ENCODE data around the gene TEKT4. TPM values are rescaled to one million over a fixed set of nuclear protein-coding genes. Genes with fewer than 3 reads are reported as not detected.

TEKT4 gene
- total RNA-seq, 3 donors from 2014 or later (not counting 1 experiment from before 2014, with no cell fraction given), result not detected

DNA sequence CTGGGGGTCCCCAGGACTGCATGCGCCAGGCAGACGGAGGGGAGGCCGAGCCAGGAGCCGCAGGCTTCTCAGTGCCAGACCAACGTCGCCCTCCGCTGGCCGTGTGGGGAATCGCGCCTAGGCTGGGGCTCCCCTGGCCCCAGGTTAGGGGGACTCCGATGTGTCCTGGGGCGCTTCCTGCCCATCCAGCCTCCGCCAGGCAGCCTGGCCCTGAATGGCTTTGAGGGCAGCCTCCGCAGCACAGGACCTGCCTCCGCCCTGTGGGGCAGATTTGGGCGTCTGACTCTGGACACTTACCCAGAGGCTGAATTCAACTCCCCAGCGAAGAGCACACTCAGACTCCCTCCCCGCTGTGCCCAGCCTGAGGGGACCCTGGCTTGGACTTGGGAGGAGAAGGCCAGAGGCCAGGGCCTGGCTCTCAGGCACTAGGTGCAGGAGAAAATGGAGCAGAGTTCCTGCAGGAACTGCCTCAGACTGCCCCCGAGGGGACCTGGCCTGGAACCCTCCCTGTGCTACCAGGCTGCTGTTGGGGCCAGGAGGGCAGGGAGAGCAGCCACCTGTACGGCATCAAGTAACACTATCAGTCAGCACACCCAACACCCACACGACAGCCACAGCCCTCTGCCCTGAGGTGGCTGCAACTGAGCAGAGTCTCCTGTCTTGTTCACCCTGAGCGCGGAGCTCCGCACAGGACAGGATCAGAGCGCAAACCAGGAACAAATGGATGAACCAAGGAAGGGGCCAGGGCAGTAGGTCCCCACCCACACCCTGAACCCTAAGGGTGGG, 597 bp upstream of the TEKT4 start:
- no peak for DNase-seq
- intact Hi-C loops (cut with micrococcal nuclease), result no loop called here
- H3K36me3 ChIP-seq (ENCODE audit: control insufficient read depth, insufficient read depth, low read length), result no peaks in the 10 kb centered on the region

GRCh38 chr2:94872088-94872618, 923 bp downstream of the TEKT4 start:
- intact Hi-C loops (cut with micrococcal nuclease), result no loop called here
- WGBS (ENCODE audit: insufficient coverage), result 73% methylated on average over 10 of the region's 10 CpGs
- no peak for ATAC-seq

More for the DNA sequence above, 597 bp upstream of the TEKT4 start:
- Histone ChIP-seq H3K4me1 (ENCODE audit: control insufficient read depth, insufficient read depth, low read length) (no peaks in the 10 kb centered on the region), H3K27me3 (ENCODE audit: control insufficient read depth, insufficient read depth, low read length) (no peaks in the 10 kb centered on the region), H3K9me3 (ENCODE audit: control insufficient read depth, insufficient read depth, low read length) (no peaks in the 10 kb centered on the region), H3K27ac (ENCODE audit: low read length) (no peak overlapping the region), H3K4me3 (ENCODE audit: low read length) (no peak overlapping the region)
- ATAC-seq, result no peak
- WGBS (ENCODE audit: insufficient coverage), result 39% methylated on average over 25 of the region's 25 CpGs
- Mint-ChIP-seq H3K4me3 (no peak overlapping the region), H3K9me3 (no peaks in the 10 kb centered on the region), H3K27ac (no peak overlapping the region), H3K27me3 (ENCODE audit: low read depth in 2 of 2) (no peaks in the 10 kb centered on the region), H3K4me1 (no peaks in the 10 kb centered on the region), H3K36me3 (no peaks in the 10 kb centered on the region)
- no peak for TF ChIP-seq CTCF (IDR thresholded peaks at IDR 0.05)

GRCh38 chr2:94872676-94873361, 1.6 kb downstream of the TEKT4 start:
- WGBS (ENCODE audit: insufficient coverage), result 84% methylated on average over 12 of the region's 12 CpGs
- no peak overlapping the region for H3K27ac Mint-ChIP-seq

More at GRCh38 chr2:94872088-94872618, 923 bp downstream of the TEKT4 start:
- no peak overlapping the region for H3K4me3 Mint-ChIP-seq
- no peaks in the 10 kb centered on the region for H3K4me1 ChIP-seq (ENCODE audit: control insufficient read depth, insufficient read depth, low read length)
- no peaks in the 10 kb centered on the region for H3K4me1 Mint-ChIP-seq
- no peaks in the 10 kb centered on the region for H3K9me3 ChIP-seq (ENCODE audit: control insufficient read depth, insufficient read depth, low read length)
- no peaks in the 10 kb centered on the region for H3K36me3 Mint-ChIP-seq
- H3K4me3 ChIP-seq (ENCODE audit: low read length), result no peak overlapping the region
- H3K27me3 ChIP-seq (ENCODE audit: control insufficient read depth, insufficient read depth, low read length), result no peaks in the 10 kb centered on the region
- no peaks in the 10 kb centered on the region for H3K27me3 Mint-ChIP-seq (ENCODE audit: low read depth in 2 of 2)
- no peak overlapping the region for H3K27ac ChIP-seq (ENCODE audit: low read length)
- H3K36me3 ChIP-seq (ENCODE audit: control insufficient read depth, insufficient read depth, low read length), result no peaks in the 10 kb centered on the region
- no peak overlapping the region for H3K27ac Mint-ChIP-seq
- DNase-seq, result no peak
- H3K9me3 Mint-ChIP-seq, result no peaks in the 10 kb centered on the region
- TF ChIP-seq CTCF (IDR thresholded peaks at IDR 0.05), result no peak

More at GRCh38 chr2:94872676-94873361, 1.6 kb downstream of the TEKT4 start:
- TF ChIP-seq CTCF (IDR thresholded peaks at IDR 0.05), result no peak
- no peaks in the 10 kb centered on the region for H3K27me3 Mint-ChIP-seq (ENCODE audit: low read depth in 2 of 2)
- intact Hi-C loops (cut with micrococcal nuclease), result no loop called here
- no peak for DNase-seq
- H3K36me3 Mint-ChIP-seq, result no peaks in the 10 kb centered on the region
- H3K4me3 Mint-ChIP-seq, result no peak overlapping the region
- H3K27ac ChIP-seq (ENCODE audit: low read length), result no peak overlapping the region
- no peaks in the 10 kb centered on the region for H3K9me3 Mint-ChIP-seq
- no peaks in the 10 kb centered on the region for H3K27me3 ChIP-seq (ENCODE audit: control insufficient read depth, insufficient read depth, low read length)
- no peak overlapping the region for H3K4me3 ChIP-seq (ENCODE audit: low read length)
- no peaks in the 10 kb centered on the region for H3K4me1 Mint-ChIP-seq
- H3K9me3 ChIP-seq (ENCODE audit: control insufficient read depth, insufficient read depth, low read length), result no peaks in the 10 kb centered on the region
- H3K36me3 ChIP-seq (ENCODE audit: control insufficient read depth, insufficient read depth, low read length), result no peaks in the 10 kb centered on the region
- H3K4me1 ChIP-seq (ENCODE audit: control insufficient read depth, insufficient read depth, low read length), result no peaks in the 10 kb centered on the region
- no peak for ATAC-seq
